HepG2 (cell line): Measurements from ENCODE around the gene ZCCHC9. TPM values are rescaled to one million over a fixed set of nuclear protein-coding genes. Genes with fewer than 3 reads are reported as not detected.

ENCODE experiments used
- ATAC-seq: fragments of 200-7000 bp; cut with Tn5 transposase; 3 replicates; pipeline ENCODE4 v1.9.1; 2020; ENCODE audit warnings: mild to moderate bottlenecking, moderate library complexity
- BruUV-seq: library from RNA; stranded (reverse); fragments of 400-500 nt; replicated peaks from 2 replicates; lab custom pipeline; 2021; lab: Mats Ljungman, UMichigan
- CTCF ChIA-PET: fragments of 300-600 bp; formaldehyde crosslinking; extraction: SDS; loops from one replicate; lab custom pipeline; 2021; ENCODE audit warnings: low total read pairs, inconsistent platforms, low intra/inter-chr PET ratio; lab: Yijun Ruan, JAX
- POLR2A ChIA-PET: fragments of 350-600 bp; sonication (Branson Sonifier 250); formaldehyde crosslinking; loops from one replicate; lab custom pipeline; 2020; ENCODE audit warnings: antibody characterized with exemption, inconsistent platforms; lab: Yijun Ruan, JAX
- DNase-seq: peaks from one replicate; pipeline ENCODE4 v3.0.0-alpha.2; 2015; ENCODE audit warnings: low spot score
- FAIRE-seq: peaks from 3 replicates; lab custom pipeline; 2011; peaks lifted over from hg19 to GRCh38; lab: Jason Lieb, UNC
- H2AFZ ChIP-seq: one replicate; pipeline ENCODE4 v1.6.1; 2011; ENCODE audit warnings: low read length, inconsistent platforms
- H3K27ac ChIP-seq: fragments of 300-600 bp; 3 replicates; pipeline ENCODE4 v1.8.0; 2011; ENCODE audit warnings: mixed run types, mild to moderate bottlenecking, mixed read lengths, low read length, inconsistent platforms; ENCODE audit not compliant: insufficient read depth; ENCODE audit errors: extremely low read length
- H3K27me3 ChIP-seq, 2 experiments: fragments of 200-600 bp in 1 of 2; 2 replicates in 1 of 2; 3 replicates in 1 of 2; pipeline versions ENCODE4 v1.6.0 to v1.8.0; 2011; ENCODE audit warnings: low read length in 2 of 2, mild to moderate bottlenecking in 2 of 2, moderate library complexity in 2 of 2, inconsistent platforms in 1 of 2; ENCODE audit not compliant: insufficient read depth in 2 of 2, control insufficient read depth in 1 of 2
- H3K36me3 ChIP-seq, 2 experiments: fragments of 200-600 bp in 1 of 2; replicated peaks in 1 of 2; 2 replicates in 1 of 2; 3 replicates in 1 of 2; pipeline versions ENCODE4 v1.5.1 to v1.8.0; 2011; ENCODE audit warnings: low read length in 2 of 2, inconsistent platforms in 1 of 2; ENCODE audit not compliant: insufficient read depth in 2 of 2, control insufficient read depth in 1 of 2
- H3K4me1 ChIP-seq: 2 replicates; pipeline ENCODE4 v1.5.1; 2012; ENCODE audit warnings: low read length, inconsistent platforms; ENCODE audit not compliant: insufficient read depth
- H3K4me2 ChIP-seq: 2 replicates; pipeline ENCODE4 v1.6.0; 2011; ENCODE audit warnings: low read depth, low read length, inconsistent platforms
- H3K4me3 ChIP-seq, 3 experiments: fragments of 200-600 bp in 1 of 3; sonication (generic), shearing (Covaris generic) in 1 of 3; replicated peaks in 1 of 3; 2 replicates each; pipeline ENCODE4 v1.5.1; 2011 to 2016; ENCODE audit warnings: low read length in 3 of 3, inconsistent platforms in 2 of 3, low read depth in 2 of 3, mild to moderate bottlenecking in 2 of 3, control low read depth in 1 of 3, mixed read lengths in 1 of 3; ENCODE audit not compliant: insufficient read depth in 1 of 3
- H3K79me2 ChIP-seq: one replicate; pipeline ENCODE4 v1.6.1; 2011; ENCODE audit warnings: low read length, inconsistent platforms; ENCODE audit not compliant: insufficient read depth
- H3K9ac ChIP-seq: 2 replicates; pipeline ENCODE4 v1.6.0; 2011; ENCODE audit warnings: mild to moderate bottlenecking, low read depth, low read length, inconsistent platforms; ENCODE audit not compliant: insufficient read depth
- H3K9me3 ChIP-seq: 2 replicates; pipeline ENCODE4 v1.5.1; 2012; ENCODE audit warnings: mild to moderate bottlenecking, low read length
- H4K20me1 ChIP-seq: 2 replicates; pipeline ENCODE4 v1.6.0; 2011; ENCODE audit warnings: inconsistent platforms, mild to moderate bottlenecking, low read length, moderate library complexity; ENCODE audit not compliant: insufficient read depth
- BCL6 ChIP-seq: IDR thresholded peaks from 2 replicates; pipeline ENCODE4 v1.6.1; 2016; ENCODE audit warnings: missing genetic modification reagents, missing compliant biosample characterization
- FOXM1 ChIP-seq: sonication (generic); formaldehyde crosslinking; IDR thresholded peaks from 2 replicates; pipeline ENCODE4 v1.5.0; 2020; ENCODE audit warnings: missing genetic modification reagents
- FOXP1 ChIP-seq, 2 experiments: fragments of 450-650 bp in 1 of 2; IDR thresholded peaks; 2 replicates each; pipeline ENCODE4 v1.6.1; 2017 to 2018; ENCODE audit warnings: antibody characterized with exemption in 1 of 2
- MAFG ChIP-seq: sonication (generic); formaldehyde crosslinking; IDR thresholded peaks from 2 replicates; pipeline ENCODE4 v1.5.1; 2020; ENCODE audit warnings: mild to moderate bottlenecking, missing genetic modification reagents
- PHF20 ChIP-seq: sonication (generic); formaldehyde crosslinking; IDR thresholded peaks from 2 replicates; pipeline ENCODE4 v1.5.0; 2020; ENCODE audit warnings: mild to moderate bottlenecking, missing genetic modification reagents
- SOX5 ChIP-seq: IDR thresholded peaks from 2 replicates; pipeline ENCODE4 v1.6.1; 2016; ENCODE audit warnings: borderline replicate concordance
- SOX6 ChIP-seq, 2 experiments: fragments of 450-650 bp in 1 of 2; sonication (generic) in 1 of 2; formaldehyde crosslinking in 1 of 2; IDR thresholded peaks; 2 replicates each; pipeline versions ENCODE4 v1.4.0 to v1.6.1; 2017 to 2020; ENCODE audit warnings: antibody characterized with exemption in 1 of 2, mild to moderate bottlenecking in 1 of 2, missing genetic modification reagents in 1 of 2
- TRIM24 ChIP-seq: sonication (generic); formaldehyde crosslinking; IDR thresholded peaks from 2 replicates; pipeline ENCODE4 v1.8.0; 2022; ENCODE audit warnings: mild to moderate bottlenecking, missing genetic modification reagents
- U2AF1 ChIP-seq: fragments of 200-400 bp; formaldehyde crosslinking; optimal IDR thresholded peaks from 2 replicates; pipeline ENCODE3; 2017; ENCODE audit warnings: mild to moderate bottlenecking, low read depth, low read length
- ZNF10 ChIP-seq: sonication (generic); formaldehyde crosslinking; IDR thresholded peaks from 2 replicates; pipeline ENCODE4 v1.4.0; 2020; ENCODE audit warnings: mild to moderate bottlenecking, low read depth, missing genetic modification reagents, borderline replicate concordance
- ZNF878 ChIP-seq: sonication (generic); formaldehyde crosslinking; IDR thresholded peaks from 2 replicates; pipeline ENCODE4 v1.8.1; 2023; ENCODE audit warnings: mild to moderate bottlenecking, missing genetic modification reagents, moderate library complexity
- WGBS: methylation state at CpG from one replicate; pipeline ENCODE4 v1.1.6; 2017; ENCODE audit warnings: low lambda C conversion rate; 5-methylcytosine and 5-hydroxymethylcytosine counted together
- in situ Hi-C: cut with HindIII; loops from 2 replicates; pipeline ENCODE4 v1.10.0; 2017; ENCODE audit warnings: low pct_unique_long_range_greater_than_20kb; ENCODE audit not compliant: extremely low pct_ligation_motif_present
- intact Hi-C: fragments of 100-400 bp; cut with micrococcal nuclease; formaldehyde crosslinking; loops from one replicate; pipeline ENCODE4 v1.10.0; 2022; ENCODE audit not compliant: unreplicated experiment
- polyA plus RNA-seq, 8 experiments: library from polyadenylated mRNA; depleted of rRNA in 3 of 8; stranded (reverse) in 7 of 8; unstranded in 1 of 8; fragments of >200 nt; fragmentation: Illumina TruSeq in 4 of 8; extraction: Trizol in 4 of 8; gene quantifications; 2 replicates each; pipeline versions ENCODE4 v1.2.1 to v1.2.3, GENCODE V29; 2011 to 2016; ENCODE audit warnings: low read depth in 4 of 8, missing spikeins in 1 of 8, mixed read lengths in 1 of 8; ENCODE audit not compliant: insufficient read depth in 1 of 8
- total RNA-seq, 5 experiments: library from RNA; depleted of rRNA; stranded (reverse); fragments of >200 nt; fragmentation: Illumina TruSeq; extraction: Trizol; gene quantifications; 2 replicates each; pipeline ENCODE4 v1.2.3, GENCODE V29; 2016; ENCODE audit warnings: low read depth in 1 of 5
- TF ChIP-seq, protein P1 (sequence below): sonication (generic); formaldehyde crosslinking; IDR thresholded peaks from 2 replicates; pipeline ENCODE4 v1.4.0; 2020; ENCODE audit warnings: missing genetic modification reagents
- TF ChIP-seq, protein P2 (sequence below): sonication (generic); formaldehyde crosslinking; IDR thresholded peaks from 2 replicates; pipeline ENCODE4 v1.5.0; 2020; ENCODE audit warnings: missing genetic modification reagents

ZCCHC9 gene
- total and polyA plus RNA-seq, 2 of the 13 experiments (the other 11 are each of a cell fraction or from before 2014, with no cell fraction given), result 28.7 to 52.5 TPM

- Histone ChIP-seq H3K4me3 (no peak overlapping the region), H4K20me1 (no peaks in the 10 kb centered on the region), H3K27ac (no peak overlapping the region), H3K79me2 (no peaks in the 10 kb centered on the region), H3K9ac (no peak overlapping the region), H3K4me2 (no peak overlapping the region), H3K27me3 (no peaks in the 10 kb centered on the region; a peak in 1 of 5 replicates), H3K9me3 (no peaks in the 10 kb centered on the region), H3K36me3 (peaks cover 1 to 22% of the 10 kb centered on the region in 2 experiments; a peak in 4 of 5 replicates), H3K4me1 (peaks cover 19% of the 10 kb centered on the region), H2AFZ (no peak overlapping the region)
- ChIA-PET POLR2A (interaction anchor here (1.9 kb wide), 1 partner anchor 9 kb away, joined by 5 read pairs; the partner anchor contains the start of gene ZCCHC9), CTCF (no interaction called here)
- in situ Hi-C loops (no loop called here), intact Hi-C loops (no loop called here)
- WGBS, result 68% methylated on average over 1 of the region's 1 CpG
- DNase-seq (no peak), FAIRE-seq (no peak), ATAC-seq (peak; percentile 46)
- TF ChIP-seq MAFG (CRISPR knock-in tag) (no peak), SOX5 (CRISPR knock-in tag) (peak; percentile 47; the same call in 1 of the 2 replicates), SOX6 (IDR thresholded peaks at IDR 0.05) (no peak), SOX6 (CRISPR knock-in tag; IDR thresholded peaks at IDR 0.05) (peak; percentile 21; the same call in 1 of the 2 replicates), ZNF878 (no peak), BCL6 (CRISPR knock-in tag) (peak; percentile 72), PHF20 (CRISPR knock-in tag) (no peak), ZNF10 (CRISPR knock-in tag) (no peak), FOXP1 (IDR thresholded peaks at IDR 0.05) (no peak), FOXP1 (CRISPR knock-in tag; IDR thresholded peaks at IDR 0.05) (0 out of 2 replicates have a peak, but pooled peaks have one; percentile 16), TRIM24 (CRISPR knock-in tag) (no peak), FOXM1 (CRISPR knock-in tag) (no peak), U2AF1 (no peak)
- TF ChIP-seq, protein P1, sequence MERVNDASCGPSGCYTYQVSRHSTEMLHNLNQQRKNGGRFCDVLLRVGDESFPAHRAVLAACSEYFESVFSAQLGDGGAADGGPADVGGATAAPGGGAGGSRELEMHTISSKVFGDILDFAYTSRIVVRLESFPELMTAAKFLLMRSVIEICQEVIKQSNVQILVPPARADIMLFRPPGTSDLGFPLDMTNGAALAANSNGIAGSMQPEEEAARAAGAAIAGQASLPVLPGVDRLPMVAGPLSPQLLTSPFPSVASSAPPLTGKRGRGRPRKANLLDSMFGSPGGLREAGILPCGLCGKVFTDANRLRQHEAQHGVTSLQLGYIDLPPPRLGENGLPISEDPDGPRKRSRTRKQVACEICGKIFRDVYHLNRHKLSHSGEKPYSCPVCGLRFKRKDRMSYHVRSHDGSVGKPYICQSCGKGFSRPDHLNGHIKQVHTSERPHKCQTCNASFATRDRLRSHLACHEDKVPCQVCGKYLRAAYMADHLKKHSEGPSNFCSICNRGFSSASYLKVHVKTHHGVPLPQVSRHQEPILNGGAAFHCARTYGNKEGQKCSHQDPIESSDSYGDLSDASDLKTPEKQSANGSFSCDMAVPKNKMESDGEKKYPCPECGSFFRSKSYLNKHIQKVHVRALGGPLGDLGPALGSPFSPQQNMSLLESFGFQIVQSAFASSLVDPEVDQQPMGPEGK (CRISPR knock-in tag), result no peak
- TF ChIP-seq, protein P2, sequence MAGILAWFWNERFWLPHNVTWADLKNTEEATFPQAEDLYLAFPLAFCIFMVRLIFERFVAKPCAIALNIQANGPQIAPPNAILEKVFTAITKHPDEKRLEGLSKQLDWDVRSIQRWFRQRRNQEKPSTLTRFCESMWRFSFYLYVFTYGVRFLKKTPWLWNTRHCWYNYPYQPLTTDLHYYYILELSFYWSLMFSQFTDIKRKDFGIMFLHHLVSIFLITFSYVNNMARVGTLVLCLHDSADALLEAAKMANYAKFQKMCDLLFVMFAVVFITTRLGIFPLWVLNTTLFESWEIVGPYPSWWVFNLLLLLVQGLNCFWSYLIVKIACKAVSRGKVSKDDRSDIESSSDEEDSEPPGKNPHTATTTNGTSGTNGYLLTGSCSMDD, result no peak
- BruUV-seq, result no TSS peak
Measured at GRCh38 chr5:81310402-81311063, 9.1 kb downstream of the ZCCHC9 start.
